Endothelial cell of umbilical vein (primary cell): ENCODE results near the gene FMN1. TPM values are rescaled to one million over a fixed set of nuclear protein-coding genes. Genes with fewer than 3 reads are reported as not detected.

Experiments used
- BruUV-seq: library from RNA; stranded (reverse); fragments of 400-500 nt; replicated peaks from 2 replicates; lab custom pipeline; 2021; lab: Mats Ljungman, UMichigan
- CTCF ChIA-PET: fragments of 300-600, 350-600 bp; sonication (Branson Sonifier 250); formaldehyde crosslinking; loops from one replicate; lab custom pipeline; 2021; ENCODE audit warnings: antibody characterized with exemption, inconsistent platforms; lab: Charles Lee
- POLR2A ChIA-PET: fragments of 300-600, 350-600 bp; sonication (Branson Sonifier 250); formaldehyde crosslinking; loops from one replicate; lab custom pipeline; 2021; ENCODE audit warnings: antibody characterized with exemption, inconsistent platforms; lab: Charles Lee
- DNase-seq: peaks from one replicate; pipeline ENCODE4 v3.0.0-alpha.2; 2011; ENCODE audit warnings: low read depth, low spot score
- FAIRE-seq: peaks from 2 replicates; lab custom pipeline; 2011; peaks lifted over from hg19 to GRCh38; lab: Jason Lieb, UNC
- H2AFZ ChIP-seq: 2 replicates; pipeline ENCODE4 v1.6.0; 2012; ENCODE audit warnings: low read depth, low read length, control low read depth, inconsistent platforms
- H3K27ac ChIP-seq: 2 replicates; pipeline ENCODE4 v1.5.1; 2011; ENCODE audit warnings: low read depth, mild to moderate bottlenecking, control low read depth, low read length, moderate library complexity; ENCODE audit not compliant: insufficient read depth
- H3K27me3 ChIP-seq, 2 experiments: 2 replicates each; pipeline versions ENCODE4 v1.6.0 to v1.6.1; 2011; ENCODE audit warnings: low read length in 2 of 2, mixed read lengths in 1 of 2; ENCODE audit not compliant: control insufficient read depth in 2 of 2, insufficient read depth in 2 of 2
- H3K36me3 ChIP-seq, 2 experiments: 2 replicates in 1 of 2; 3 replicates in 1 of 2; pipeline ENCODE4 v1.5.1; 2011; ENCODE audit warnings: low read length in 2 of 2, mild to moderate bottlenecking in 1 of 2, moderate library complexity in 1 of 2; ENCODE audit not compliant: control insufficient read depth in 2 of 2, insufficient read depth in 2 of 2; ENCODE audit errors: extremely low read depth in 1 of 2
- H3K4me1 ChIP-seq: 3 replicates; pipeline ENCODE4 v1.5.1; 2011; ENCODE audit warnings: mild to moderate bottlenecking, low read length; ENCODE audit not compliant: control insufficient read depth, insufficient read depth; ENCODE audit errors: extremely low read depth
- H3K4me2 ChIP-seq: 2 replicates; pipeline ENCODE4 v1.6.1; 2011; ENCODE audit warnings: low read length, control low read depth, mixed read lengths; ENCODE audit not compliant: insufficient read depth
- H3K4me3 ChIP-seq, 3 experiments: fragments of 200-600 bp in 1 of 3; sonication (generic), shearing (Covaris generic) in 1 of 3; replicated peaks in 1 of 3; 2 replicates each; pipeline ENCODE4 v1.5.1; 2011 to 2016; ENCODE audit warnings: control low read depth in 3 of 3, low read length in 3 of 3, mild to moderate bottlenecking in 2 of 3, inconsistent platforms in 1 of 3, low read depth in 1 of 3, moderate library complexity in 1 of 3; ENCODE audit not compliant: insufficient read depth in 1 of 3
- H3K79me2 ChIP-seq: 2 replicates; pipeline ENCODE4 v1.6.0; 2012; ENCODE audit warnings: low read length, inconsistent platforms; ENCODE audit not compliant: control insufficient read depth, insufficient read depth
- H3K9ac ChIP-seq: replicated peaks from 2 replicates; pipeline ENCODE3; 2011; ENCODE audit warnings: low read length, control low read depth; ENCODE audit not compliant: insufficient read depth; ENCODE audit errors: extremely low read depth
- H3K9me1 ChIP-seq: replicated peaks from 3 replicates; pipeline ENCODE4 v1.6.0; 2011; ENCODE audit warnings: mild to moderate bottlenecking, low read length; ENCODE audit not compliant: control insufficient read depth, insufficient read depth; ENCODE audit errors: extremely low read depth
- H3K9me3 ChIP-seq: replicated peaks from 2 replicates; pipeline ENCODE4 v1.5.1; 2012; ENCODE audit warnings: low read length, inconsistent platforms; ENCODE audit not compliant: control insufficient read depth, insufficient read depth
- H4K20me1 ChIP-seq: replicated peaks from 2 replicates; pipeline ENCODE3; 2011; ENCODE audit warnings: mild to moderate bottlenecking, low read length; ENCODE audit not compliant: control insufficient read depth, insufficient read depth; ENCODE audit errors: extremely low read depth
- CTCF ChIP-seq, 2 donors: IDR thresholded peaks; 1 replicate in 1 of 2; 2 replicates in 1 of 2; pipeline ENCODE4 v1.5.1; 2011; ENCODE audit warnings: low read length in 2 of 2, mild to moderate bottlenecking in 2 of 2, moderate library complexity in 2 of 2, control low read depth in 1 of 2, inconsistent platforms in 1 of 2, low read depth in 1 of 2; ENCODE audit not compliant: insufficient read depth in 1 of 2; ENCODE audit errors: extremely low read depth in 1 of 2
- EZH2 ChIP-seq: IDR thresholded peaks from 2 replicates; pipeline ENCODE4 v1.6.1; 2012; ENCODE audit warnings: borderline replicate concordance, low read depth, mild to moderate bottlenecking, moderate library complexity, low read length, inconsistent platforms; ENCODE audit not compliant: severe bottlenecking
- FOS ChIP-seq: IDR thresholded peaks from 2 replicates; pipeline ENCODE4 v1.6.1; 2011; ENCODE audit warnings: mild to moderate bottlenecking, low read length, moderate library complexity, borderline replicate concordance; ENCODE audit not compliant: insufficient read depth
- GATA2 ChIP-seq: IDR thresholded peaks from 2 replicates; pipeline ENCODE4 v1.7.0; 2011; ENCODE audit warnings: low read depth, mild to moderate bottlenecking, moderate library complexity, mixed read lengths, low read length; ENCODE audit not compliant: insufficient read length, insufficient read depth
- JUN ChIP-seq: IDR thresholded peaks from 2 replicates; pipeline ENCODE4 v1.6.1; 2011; ENCODE audit warnings: borderline replicate concordance, low read depth; ENCODE audit not compliant: insufficient read length, insufficient read depth
- MYC ChIP-seq: IDR thresholded peaks from one replicate; pipeline ENCODE4 v1.6.1; 2011; ENCODE audit warnings: mild to moderate bottlenecking, low read depth, low read length
- POLR2A ChIP-seq: IDR thresholded peaks from 2 replicates; pipeline ENCODE4 v1.6.1; 2012; ENCODE audit warnings: low read depth, mild to moderate bottlenecking, control low read depth, low read length
- POLR2AphosphoS5 ChIP-seq: IDR thresholded peaks from 2 replicates; pipeline ENCODE4 v1.6.1; 2012; ENCODE audit warnings: low read depth, mild to moderate bottlenecking, control low read depth, low read length, moderate library complexity; ENCODE audit not compliant: insufficient read depth
- dilution Hi-C: fragments of 300-500 bp; cut with MboI; formaldehyde crosslinking; loops from one replicate; pipeline ENCODE4 v1.15.0; 2019; ENCODE audit warnings: low sequenced_read_pairs; ENCODE audit not compliant: extremely low pct_ligation_motif_present
- intact Hi-C: fragments of 100-400 bp; cut with micrococcal nuclease; formaldehyde crosslinking; loops from one replicate; pipeline ENCODE4 v1.10.0; 2022
- polyA plus RNA-seq, 4 experiments: library from polyadenylated mRNA; depleted of rRNA in 3 of 4; stranded (reverse) in 3 of 4; unstranded in 1 of 4; fragments of >200 nt; gene quantifications; 2 replicates each; pipeline versions ENCODE4 v1.2.1 to v1.2.3, GENCODE V29; 2011 to 2012; ENCODE audit warnings: missing spikeins in 1 of 4
- total RNA-seq: library from RNA; stranded (reverse); gene quantifications from 2 replicates; pipeline ENCODE4 v1.2.3, GENCODE V29; 2021
- TF ChIP-seq, protein P1 (sequence below): IDR thresholded peaks from 2 replicates; pipeline ENCODE4 v1.6.1; 2011; ENCODE audit not compliant: insufficient read depth, insufficient read length

The FMN1 gene
- total and polyA plus RNA-seq, 2 donors (not counting 3 experiments of a cell fraction or from before 2014, with no cell fraction given): 0.01 to 0.29 TPM

- H3K4me3 ChIP-seq: no peak overlapping the region
- no peaks in the 10 kb centered on the region for H3K36me3 ChIP-seq
- POLR2A ChIA-PET: no interaction called here
- no peaks in the 10 kb centered on the region for H4K20me1 ChIP-seq
- no peak overlapping the region for H3K9ac ChIP-seq
- no peaks in the 10 kb centered on the region for H3K9me1 ChIP-seq
- TF ChIP-seq, protein P1, sequence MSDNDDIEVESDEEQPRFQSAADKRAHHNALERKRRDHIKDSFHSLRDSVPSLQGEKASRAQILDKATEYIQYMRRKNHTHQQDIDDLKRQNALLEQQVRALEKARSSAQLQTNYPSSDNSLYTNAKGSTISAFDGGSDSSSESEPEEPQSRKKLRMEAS: no peak
- no peak for TF ChIP-seq CTCF (IDR thresholded peaks at IDR 0.05; ENCODE audit: extremely low read depth in 1 of 2, insufficient read depth in 1 of 2, low read depth in 1 of 2, low read length in 2 of 2)
- TF ChIP-seq EZH2: no peak
- no peak for TF ChIP-seq POLR2A
- no peak overlapping the region for H2AFZ ChIP-seq
- no peaks in the 10 kb centered on the region for H3K4me1 ChIP-seq
- dilution Hi-C loops (no loop called here), intact Hi-C loops (no loop called here)
- no peaks in the 10 kb centered on the region for H3K79me2 ChIP-seq
- no TSS peak for BruUV-seq
- DNase-seq (no peak), FAIRE-seq (no peak)
- no peak overlapping the region for H3K4me2 ChIP-seq
- H3K9me3 ChIP-seq: no peaks in the 10 kb centered on the region
- CTCF ChIA-PET: no interaction called here
- no peak overlapping the region for H3K27ac ChIP-seq
- peaks cover 0 to 2% of the 10 kb centered on the region in 2 experiments for H3K27me3 ChIP-seq
These were observed 143.0 kb downstream of the FMN1 start for GRCh38 chr15:33051528-33051927.

DNA sequence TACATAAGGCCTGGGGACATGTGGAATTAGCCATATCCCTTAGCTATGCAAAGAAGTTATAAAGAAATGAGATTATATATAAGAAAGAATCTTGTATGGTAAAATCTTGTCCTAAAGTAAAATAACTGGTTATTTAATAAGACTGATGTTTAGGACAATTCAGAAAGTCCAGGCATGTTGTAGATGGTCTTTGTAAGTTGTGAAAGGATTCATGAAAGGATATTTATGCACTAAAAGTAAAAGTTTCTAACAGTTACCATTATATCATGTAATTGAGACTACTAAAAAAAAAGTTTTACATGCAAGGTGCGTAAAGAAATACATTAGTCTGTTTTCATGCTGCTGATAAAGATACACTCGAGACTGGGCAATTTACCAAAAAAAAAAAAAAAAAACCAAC is 146.3 kb downstream of the FMN1 start:
- no peaks in the 10 kb centered on the region for H3K9me1 ChIP-seq
- BruUV-seq: no TSS peak
- H2AFZ ChIP-seq: no peak overlapping the region
- TF ChIP-seq GATA2 (no peak), EZH2 (no peak), POLR2AphosphoS5 (no peak), JUN (no peak), POLR2A (no peak), FOS (no peak), CTCF (IDR thresholded peaks at IDR 0.05; ENCODE audit: extremely low read depth in 1 of 2, insufficient read depth in 1 of 2, low read depth in 1 of 2, low read length in 2 of 2) (no peak), MYC (no peak)
- TF ChIP-seq, protein P1: no peak
- H3K9ac ChIP-seq: no peak overlapping the region
- H3K9me3 ChIP-seq: no peaks in the 10 kb centered on the region
- POLR2A ChIA-PET: no interaction called here
- no peak overlapping the region for H3K4me3 ChIP-seq
- CTCF ChIA-PET: no interaction called here
- no peaks in the 10 kb centered on the region for H4K20me1 ChIP-seq
- no peaks in the 10 kb centered on the region for H3K4me1 ChIP-seq
- peaks cover 0 to 2% of the 10 kb centered on the region in 2 experiments for H3K27me3 ChIP-seq
- DNase-seq: no peak
- no peaks in the 10 kb centered on the region for H3K36me3 ChIP-seq
- no peak for FAIRE-seq
- H3K79me2 ChIP-seq: no peaks in the 10 kb centered on the region
- intact Hi-C loops: loop anchor here (2.0 kb wide), 1 partner anchor 21 kb away; no protein-coding TSS in a partner anchor
- dilution Hi-C loops: no loop called here
- no peak overlapping the region for H3K27ac ChIP-seq
- no peak overlapping the region for H3K4me2 ChIP-seq
